Astrocyte of the cerebellum (primary cell): ENCODE data around the gene NLGN4X.

ENCODE experiments used
- DNase-seq: peaks from one replicate; pipeline ENCODE4 v3.0.0-alpha.2; 2011; ENCODE audit warnings: low read depth
- H3K4me3 ChIP-seq: 2 replicates; pipeline ENCODE4 v1.5.1; 2011; ENCODE audit warnings: mild to moderate bottlenecking, low read depth, low read length, moderate library complexity
- CTCF ChIP-seq: IDR thresholded peaks from 2 replicates; pipeline ENCODE4 v1.5.1; 2012; ENCODE audit warnings: low read length, low read depth, moderate library complexity, mild to moderate bottlenecking; ENCODE audit errors: missing control alignments
- in situ Hi-C: cut with HindIII; loops from 2 replicates; pipeline ENCODE4 v1.10.0; 2017; ENCODE audit warnings: low sequenced_read_pairs

Gene NLGN4X

GRCh38 chrX:6227453-6227835 lies 1.2 kb downstream of the NLGN4X start:
- in situ Hi-C loops, result no loop called here
- H3K4me3 ChIP-seq, result peak overlapping the region; percentile 62
- no peak for DNase-seq

GRCh38 chrX:6226596-6227452 lies 1.8 kb downstream of the NLGN4X start:
- no peak for TF ChIP-seq CTCF
- H3K4me3 ChIP-seq, result peak overlapping the region; percentile 62
- in situ Hi-C loops, result no loop called here
- DNase-seq, result no peak

More at GRCh38 chrX:6227453-6227835, 1.2 kb downstream of the NLGN4X start:
- TF ChIP-seq CTCF, result no peak

- H3K4me3 ChIP-seq, result peak overlapping the region; percentile 62
- no peak for DNase-seq
- in situ Hi-C loops, result no loop called here
- TF ChIP-seq CTCF, result peak; percentile 31
Observed at GRCh38 chrX:6225911-6226595, 2.6 kb downstream of the NLGN4X start.

GRCh38 chrX:6225288-6225910 lies 3.3 kb downstream of the NLGN4X start:
- no peak for TF ChIP-seq CTCF
- in situ Hi-C loops, result no loop called here
- no peak for DNase-seq
- H3K4me3 ChIP-seq, result peak overlapping the region; percentile 62

GRCh38 chrX:6223516-6223915 lies 5.2 kb downstream of the NLGN4X start:
- no peak for DNase-seq
- no peak for TF ChIP-seq CTCF
- no peak overlapping the region for H3K4me3 ChIP-seq
- in situ Hi-C loops, result no loop called here

- no peak for TF ChIP-seq CTCF
- no peak for DNase-seq
- in situ Hi-C loops, result no loop called here
- no peak overlapping the region for H3K4me3 ChIP-seq
Observed at GRCh38 chrX:6210230-6210629, 18.4 kb downstream of the NLGN4X start.
